GM12801 (cell line): ENCODE data around the gene SPECC1.

Experiments
- TF ChIP-seq, protein P1 (sequence below): IDR thresholded peaks from one replicate; pipeline ENCODE4 v1.5.1; 2011; ENCODE audit warnings: control low read depth; ENCODE audit not compliant: insufficient read length; ENCODE audit errors: extremely low read depth

Gene SPECC1

DNA sequence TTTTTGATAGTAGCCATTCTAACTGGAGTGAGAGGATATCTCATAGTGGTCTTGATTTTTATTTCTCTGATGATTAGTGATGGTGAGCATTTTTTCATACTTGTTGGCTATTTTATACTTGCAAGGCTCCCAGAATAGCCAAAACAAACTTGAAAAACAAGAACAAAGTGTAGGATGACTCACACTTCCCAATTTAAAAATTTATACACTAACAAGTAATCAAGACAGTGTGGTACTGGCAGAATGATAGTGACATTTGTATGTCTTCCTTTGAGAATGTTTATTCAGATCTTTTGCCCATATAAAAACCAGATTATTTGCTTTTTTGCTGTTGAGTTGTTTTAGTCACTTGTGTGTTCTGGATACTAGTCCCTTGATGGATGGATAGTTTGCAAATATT, 17.8 kb downstream of the SPECC1 start:
- TF ChIP-seq, protein P1, sequence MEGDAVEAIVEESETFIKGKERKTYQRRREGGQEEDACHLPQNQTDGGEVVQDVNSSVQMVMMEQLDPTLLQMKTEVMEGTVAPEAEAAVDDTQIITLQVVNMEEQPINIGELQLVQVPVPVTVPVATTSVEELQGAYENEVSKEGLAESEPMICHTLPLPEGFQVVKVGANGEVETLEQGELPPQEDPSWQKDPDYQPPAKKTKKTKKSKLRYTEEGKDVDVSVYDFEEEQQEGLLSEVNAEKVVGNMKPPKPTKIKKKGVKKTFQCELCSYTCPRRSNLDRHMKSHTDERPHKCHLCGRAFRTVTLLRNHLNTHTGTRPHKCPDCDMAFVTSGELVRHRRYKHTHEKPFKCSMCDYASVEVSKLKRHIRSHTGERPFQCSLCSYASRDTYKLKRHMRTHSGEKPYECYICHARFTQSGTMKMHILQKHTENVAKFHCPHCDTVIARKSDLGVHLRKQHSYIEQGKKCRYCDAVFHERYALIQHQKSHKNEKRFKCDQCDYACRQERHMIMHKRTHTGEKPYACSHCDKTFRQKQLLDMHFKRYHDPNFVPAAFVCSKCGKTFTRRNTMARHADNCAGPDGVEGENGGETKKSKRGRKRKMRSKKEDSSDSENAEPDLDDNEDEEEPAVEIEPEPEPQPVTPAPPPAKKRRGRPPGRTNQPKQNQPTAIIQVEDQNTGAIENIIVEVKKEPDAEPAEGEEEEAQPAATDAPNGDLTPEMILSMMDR: no peak

DNA sequence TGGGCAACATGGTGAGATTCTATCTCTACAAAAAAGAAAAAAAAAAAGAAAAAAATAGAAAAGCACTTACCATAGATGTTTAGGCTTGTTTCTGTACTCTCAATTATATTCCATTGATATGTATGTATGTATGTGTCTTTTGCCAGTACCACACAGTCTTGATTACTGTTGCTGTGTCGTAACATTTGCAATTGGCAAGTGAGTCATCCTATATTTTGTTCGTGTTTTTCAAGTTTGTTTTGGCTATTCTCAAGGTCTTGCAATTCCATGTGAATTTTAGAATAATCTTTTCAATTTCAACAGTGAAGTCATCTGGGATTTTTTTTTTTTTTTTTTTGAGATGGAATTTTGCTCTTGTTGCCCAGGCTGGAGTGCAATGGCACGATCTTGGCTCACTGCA, 19.3 kb downstream of the SPECC1 start:
- TF ChIP-seq, protein P1: no peak

DNA sequence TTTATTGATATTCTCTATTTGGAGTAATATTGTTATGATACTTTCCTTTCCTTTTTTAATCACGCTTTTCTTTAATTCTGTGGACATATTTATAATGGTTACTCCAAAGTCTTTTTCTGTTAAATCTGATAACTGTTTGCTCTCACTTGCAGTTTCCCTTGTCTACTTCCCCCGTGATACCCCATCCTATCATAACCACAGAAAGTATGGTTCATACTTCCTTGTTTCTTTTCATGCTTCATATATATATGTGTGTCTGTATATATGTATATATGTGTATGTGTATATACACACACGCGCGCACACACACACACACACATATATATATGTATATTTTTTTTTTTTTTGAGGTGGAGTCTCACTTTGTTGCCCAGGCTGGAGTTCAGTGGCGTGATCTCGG, 23.5 kb downstream of the SPECC1 start:
- TF ChIP-seq, protein P1: no peak

DNA sequence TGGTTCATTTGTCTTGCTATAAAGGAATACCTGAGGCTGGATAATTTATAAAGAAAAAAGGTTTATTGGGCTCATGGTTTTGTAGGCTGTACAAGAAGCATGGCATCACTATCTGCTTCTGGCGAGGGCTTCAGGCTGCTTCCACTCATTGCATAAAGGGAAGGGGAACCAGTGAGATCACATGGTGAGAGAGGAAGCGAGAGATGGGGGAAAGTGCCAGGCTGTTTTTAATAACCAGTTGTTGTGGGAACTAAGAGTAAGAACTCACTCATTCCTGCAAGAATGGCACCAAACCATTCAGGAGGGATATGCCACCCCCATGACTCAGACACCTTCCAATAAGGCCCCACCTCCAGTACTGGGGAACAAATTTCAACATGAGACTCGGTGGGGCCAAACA, 24.3 kb downstream of the SPECC1 start:
- TF ChIP-seq, protein P1: no peak

DNA sequence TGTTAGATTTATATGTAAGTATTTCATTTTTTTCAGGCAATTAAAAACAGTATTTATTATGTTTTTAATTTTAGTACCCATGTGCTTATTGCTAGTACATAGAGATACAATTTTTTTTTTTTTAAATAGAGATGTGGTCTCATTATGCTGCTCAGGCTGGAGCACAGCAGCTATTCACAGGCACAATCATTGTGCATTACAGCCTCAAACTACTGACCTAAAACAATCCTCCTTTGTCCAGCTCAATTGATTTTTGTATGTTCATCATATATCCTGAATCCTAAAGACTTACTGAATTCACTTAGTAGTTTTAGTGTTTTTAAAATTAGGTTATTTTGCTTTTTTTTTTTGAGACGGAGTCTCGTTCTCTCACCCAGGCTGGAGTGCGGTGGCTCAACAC, 26.3 kb downstream of the SPECC1 start:
- TF ChIP-seq, protein P1: no peak

DNA sequence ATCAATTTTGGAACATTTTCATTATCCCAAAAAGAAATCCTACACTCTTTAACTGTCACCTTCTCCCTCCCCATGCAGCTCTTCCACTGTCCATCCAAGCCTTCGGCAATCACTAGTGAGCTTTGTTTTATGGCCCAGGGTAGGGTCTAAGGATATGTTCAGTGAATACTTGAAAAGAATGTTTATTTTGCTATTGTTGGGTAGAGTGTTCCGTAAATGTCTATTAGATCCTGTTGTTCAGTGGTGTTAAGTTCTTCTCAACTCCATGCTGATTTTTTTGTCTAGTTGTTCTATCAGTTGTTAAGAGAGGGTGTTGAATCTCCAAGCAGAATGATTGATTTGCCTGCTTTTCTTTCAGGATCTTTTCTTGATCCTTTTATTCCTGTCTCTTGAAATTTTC, 29.9 kb downstream of the SPECC1 start:
- TF ChIP-seq, protein P1: no peak

DNA sequence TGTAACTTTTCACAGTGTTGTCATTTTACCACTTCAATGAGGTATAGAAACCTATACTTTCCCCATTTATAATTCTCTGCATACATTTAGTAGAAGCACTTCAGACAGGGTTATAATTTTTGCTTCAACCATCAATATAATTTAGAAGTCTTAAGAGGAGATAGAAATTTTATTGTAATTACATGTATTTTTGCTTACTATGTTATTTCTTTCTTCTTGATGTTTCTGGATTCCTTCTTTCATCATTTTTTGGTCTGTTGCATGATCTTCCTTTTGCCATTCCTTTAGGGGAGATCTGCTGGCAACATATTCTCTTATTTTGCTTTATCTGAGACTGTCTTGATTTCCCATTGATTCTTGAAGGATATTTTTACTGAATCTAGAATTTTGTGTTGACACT, 31.1 kb downstream of the SPECC1 start:
- TF ChIP-seq, protein P1: no peak

DNA sequence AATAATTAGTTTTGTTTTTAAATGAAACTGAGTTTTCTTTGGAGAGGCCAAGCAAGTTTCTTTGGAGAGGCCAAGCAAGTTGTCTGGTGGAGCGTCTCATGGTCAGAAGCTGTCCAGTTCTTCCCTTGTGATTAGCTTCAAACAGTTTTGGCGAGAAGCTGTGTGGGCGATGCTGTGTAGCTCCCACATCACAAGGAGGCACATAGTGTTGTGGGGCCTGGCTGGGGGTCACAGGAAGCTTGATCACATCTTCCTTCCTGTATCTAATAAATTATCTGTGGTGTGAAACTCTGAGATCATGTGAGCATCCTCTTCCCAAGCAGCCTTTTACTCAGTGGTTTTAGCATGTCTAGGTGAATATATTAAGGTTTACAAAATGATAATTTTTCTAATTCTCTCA, 33.9 kb downstream of the SPECC1 start:
- TF ChIP-seq, protein P1: no peak
